Lung microvascular endothelial cell (primary cell): ENCODE measurements around the gene OGG1. TPM values are rescaled to one million over a fixed set of nuclear protein-coding genes. Genes with fewer than 3 reads are reported as not detected.
"Not testable (repeated sequence)": the region's sequence is repeated elsewhere in the genome, so short reads cannot be mapped to it uniquely, and the experiment has no call there.

Experiments
- DNase-seq, 2 donors: peaks; one replicate each; pipeline versions ENCODE4 v3.0.0 to v3.0.0-alpha.2; 2010; ENCODE audit warnings: low read depth in 2 of 2
- total RNA-seq: library from RNA; depleted of rRNA; stranded (reverse); fragments of >200 nt; gene quantifications from 2 replicates; pipeline ENCODE4 v1.2.1, GENCODE V29; 2014

OGG1 gene
- total RNA-seq, 1 donor from 2014 or later, result 18.8 TPM

GRCh38 chr3:9762871-9763270 lies 13.1 kb downstream of the OGG1 start:
- no peak for DNase-seq

- no peak for DNase-seq
These were observed 16.1 kb downstream of the OGG1 start for GRCh38 chr3:9765865-9766264.

- no peak for DNase-seq
These were observed 17.7 kb downstream of the OGG1 start for GRCh38 chr3:9767418-9767817.

GRCh38 chr3:9768141-9768775 lies 18.5 kb downstream of the OGG1 start:
- DNase-seq, result no peak

GRCh38 chr3:9769012-9769411 lies 19.3 kb downstream of the OGG1 start:
- no peak for DNase-seq

GRCh38 chr3:9769426-9770275 lies 19.9 kb downstream of the OGG1 start, which contains the start of gene CAMK1:
CAMK1 (minus strand) TSS chr3:9769947; CDS start chr3:9767749, 2,198 bp downstream.
- DNase-seq, result peak; percentile 64 to 76

GRCh38 chr3:9770276-9770812 lies 20.6 kb downstream of the OGG1 start:
- no peak for DNase-seq

GRCh38 chr3:9771007-9771406 lies 21.3 kb downstream of the OGG1 start:
- not testable (repeated sequence) for DNase-seq

- no peak for DNase-seq
These were observed 27.3 kb downstream of the OGG1 start for GRCh38 chr3:9776896-9777693.

GRCh38 chr3:9777694-9778021 lies 27.9 kb downstream of the OGG1 start:
- DNase-seq, result no peak

- DNase-seq, result no peak
These were observed 28.7 kb downstream of the OGG1 start for GRCh38 chr3:9778143-9779074.

- DNase-seq, result no peak
These were observed 29.4 kb downstream of the OGG1 start for GRCh38 chr3:9779075-9779593.

GRCh38 chr3:9779721-9780457 lies 30.1 kb downstream of the OGG1 start:
- DNase-seq, result no peak

GRCh38 chr3:9780458-9780812 lies 30.7 kb downstream of the OGG1 start:
- DNase-seq, result no peak

- no peak for DNase-seq
These were observed 31.2 kb downstream of the OGG1 start for GRCh38 chr3:9780910-9781309.

GRCh38 chr3:9781551-9781950 lies 31.8 kb downstream of the OGG1 start:
- no peak for DNase-seq

- no peak for DNase-seq
These were observed 32.3 kb downstream of the OGG1 start for GRCh38 chr3:9781978-9782603.

- no peak for DNase-seq
These were observed 33.0 kb downstream of the OGG1 start for GRCh38 chr3:9782770-9783169.

- no peak for DNase-seq
These were observed 34.2 kb downstream of the OGG1 start for GRCh38 chr3:9783954-9784353.

GRCh38 chr3:9784965-9785364 lies 35.2 kb downstream of the OGG1 start:
- DNase-seq, result no peak
